KOPT-K1 (cell line): ENCODE results near the gene SGSH.

ENCODE experiments used
- H3K27ac ChIP-seq: fragments of 200-600 bp; sonication (generic); 2 replicates; pipeline ENCODE4 v1.5.1; 2016; ENCODE audit warnings: antibody characterized with exemption, mild to moderate bottlenecking, low read depth, low read length; ENCODE audit not compliant: poor library complexity, severe bottlenecking
- H3K36me3 ChIP-seq: fragments of 200-600 bp; sonication (generic); 2 replicates; pipeline ENCODE4 v1.5.1; 2017; ENCODE audit warnings: antibody characterized with exemption, mild to moderate bottlenecking, low read length, moderate library complexity; ENCODE audit not compliant: insufficient read depth
- H3K9me3 ChIP-seq: fragments of 200-600 bp; sonication (generic); 2 replicates; pipeline ENCODE4 v1.5.1; 2017; ENCODE audit warnings: antibody characterized with exemption, low read length, mild to moderate bottlenecking; ENCODE audit not compliant: insufficient read depth, poor library complexity, severe bottlenecking

The SGSH gene

GRCh38 chr17:80177986-80178595, 42.0 kb downstream of the SGSH start:
- Histone ChIP-seq H3K36me3 (no peaks in the 10 kb centered on the region), H3K9me3 (no peaks in the 10 kb centered on the region), H3K27ac (no peak overlapping the region)

DNA sequence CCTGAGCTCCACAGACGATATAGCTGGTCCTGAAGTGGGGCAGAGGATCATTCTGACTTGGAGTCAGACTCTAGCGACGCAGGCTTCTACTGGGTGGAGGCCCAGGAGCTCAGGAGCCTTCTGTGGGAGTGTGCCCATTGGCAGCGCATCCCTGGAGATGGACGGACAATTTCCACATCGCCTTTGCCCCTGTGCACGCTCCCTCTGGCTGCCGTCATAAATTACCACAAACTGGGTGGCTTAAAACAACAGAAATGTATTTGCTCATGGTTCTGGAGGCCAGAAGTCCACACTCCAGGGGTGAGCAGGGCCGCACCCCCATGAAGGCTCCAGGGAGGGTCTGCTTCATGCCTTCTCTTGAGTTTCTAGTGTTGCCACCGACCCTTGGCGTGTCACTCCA, 43.4 kb downstream of the SGSH start:
- H3K36me3 ChIP-seq = no peaks in the 10 kb centered on the region
- no peak overlapping the region for H3K27ac ChIP-seq
- no peaks in the 10 kb centered on the region for H3K9me3 ChIP-seq

DNA sequence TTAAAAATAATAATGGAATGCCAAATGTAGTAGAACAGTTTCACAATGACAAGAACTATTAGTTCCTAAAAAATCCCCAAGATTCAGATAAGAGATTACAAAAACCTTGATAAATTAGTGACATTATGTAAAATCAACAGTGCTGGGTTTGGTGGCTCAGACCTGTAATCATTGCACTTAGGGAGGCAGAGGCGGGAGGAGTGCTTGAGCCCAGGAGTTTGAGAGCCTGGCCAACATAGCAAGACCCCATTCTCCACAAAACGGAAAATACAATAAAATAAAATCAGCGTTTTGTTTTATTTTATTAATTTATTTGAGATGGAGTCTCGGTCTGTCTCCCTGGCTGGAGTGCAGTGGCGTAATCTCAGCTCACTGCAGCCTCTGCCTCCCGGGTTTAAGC, 46.2 kb downstream of the SGSH start:
- Histone ChIP-seq H3K36me3 (no peaks in the 10 kb centered on the region), H3K9me3 (no peaks in the 10 kb centered on the region), H3K27ac (no peak overlapping the region)

- Histone ChIP-seq H3K9me3 (no peaks in the 10 kb centered on the region), H3K27ac (no peak overlapping the region), H3K36me3 (no peaks in the 10 kb centered on the region)
These were observed 47.0 kb downstream of the SGSH start for GRCh38 chr17:80173126-80173525.

DNA sequence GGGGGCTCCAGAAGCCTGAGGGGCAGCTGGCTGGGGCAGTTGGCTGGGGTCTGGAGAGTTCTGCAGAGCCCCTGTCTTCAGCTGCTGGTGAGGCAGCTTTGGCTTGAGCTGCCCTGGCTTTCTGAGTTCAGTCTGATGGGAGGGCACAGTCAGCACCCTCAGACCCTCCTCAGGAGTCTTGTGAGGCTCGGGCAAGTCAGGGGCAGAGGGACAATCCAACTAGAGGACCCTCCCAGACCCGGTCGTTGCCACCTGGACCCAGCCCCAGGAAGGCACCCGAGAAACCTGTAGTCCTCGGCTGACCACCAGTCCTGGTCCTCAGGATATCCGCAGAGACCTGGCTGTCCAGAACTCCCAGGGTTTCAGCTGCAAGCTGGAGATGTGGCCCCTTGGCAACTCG, 48.5 kb downstream of the SGSH start:
- Histone ChIP-seq H3K27ac (no peak overlapping the region), H3K36me3 (no peaks in the 10 kb centered on the region), H3K9me3 (no peaks in the 10 kb centered on the region)

DNA sequence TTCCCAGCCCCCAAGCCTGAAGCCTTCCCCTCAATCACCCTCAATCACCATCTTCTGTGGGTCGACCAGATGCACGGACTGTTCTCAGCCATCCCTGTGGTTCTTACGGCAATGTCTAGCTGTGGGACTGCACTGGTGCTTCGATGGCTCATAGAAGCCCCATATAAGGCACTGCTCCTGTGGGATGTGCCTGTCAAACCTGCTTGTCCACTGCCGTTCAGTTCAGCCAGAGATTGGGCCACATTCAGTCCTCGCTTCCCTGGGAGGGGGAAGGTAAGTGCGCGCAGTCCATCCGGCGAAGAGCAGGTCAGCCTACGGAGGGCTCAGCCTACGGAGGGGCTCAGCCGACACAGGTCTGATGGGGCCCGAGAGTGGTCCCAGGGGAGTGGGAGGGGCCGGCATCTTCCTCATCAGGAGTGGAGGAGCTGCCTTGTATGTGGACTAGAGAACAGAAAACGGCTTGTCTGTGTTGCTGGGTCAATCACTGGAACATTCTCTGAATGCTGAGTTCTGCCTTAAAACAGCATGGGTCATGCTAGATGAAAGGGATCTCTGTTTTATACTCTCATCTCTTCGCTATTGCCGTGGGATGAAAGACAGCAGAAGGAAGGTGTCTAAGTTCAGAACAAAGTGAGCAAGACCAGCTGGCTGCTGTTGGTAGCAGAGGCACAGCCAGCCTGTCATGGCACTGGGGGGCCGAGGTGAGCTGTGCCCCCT, 50.2 kb downstream of the SGSH start, which contains the start of gene CARD14:
TSS of gene CARD14 (plus strand) at position 247 of the 717 bp plus-strand sequence. CDS start 11,409 bp downstream, outside the sequence.
- H3K27ac ChIP-seq = no peak within 1 kb of the TSS
- H3K9me3 ChIP-seq = no peaks in the 10 kb centered on the region
- no peaks in the 10 kb centered on the region for H3K36me3 ChIP-seq

DNA sequence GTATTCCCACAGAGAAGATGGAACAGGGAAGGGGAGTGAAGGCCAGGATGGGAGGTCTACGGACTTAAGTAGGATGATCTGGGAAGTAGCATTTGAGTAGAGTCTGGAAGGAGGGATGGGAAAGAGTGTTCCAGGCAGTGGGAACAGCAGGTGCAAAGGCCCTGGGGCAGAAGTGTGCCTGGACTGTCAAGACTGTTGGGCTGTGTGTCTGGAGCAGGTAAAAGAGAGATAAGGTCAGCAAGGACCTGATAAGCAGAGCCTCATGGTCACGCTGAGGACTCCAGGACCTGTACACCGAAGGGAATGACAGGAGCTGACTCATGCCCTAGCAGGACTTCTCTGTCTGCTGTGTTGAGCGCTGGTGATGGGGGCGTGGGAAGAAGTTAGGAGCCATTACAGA, 51.0 kb downstream of the SGSH start:
- Histone ChIP-seq H3K27ac (no peak overlapping the region), H3K9me3 (no peaks in the 10 kb centered on the region), H3K36me3 (no peaks in the 10 kb centered on the region)

DNA sequence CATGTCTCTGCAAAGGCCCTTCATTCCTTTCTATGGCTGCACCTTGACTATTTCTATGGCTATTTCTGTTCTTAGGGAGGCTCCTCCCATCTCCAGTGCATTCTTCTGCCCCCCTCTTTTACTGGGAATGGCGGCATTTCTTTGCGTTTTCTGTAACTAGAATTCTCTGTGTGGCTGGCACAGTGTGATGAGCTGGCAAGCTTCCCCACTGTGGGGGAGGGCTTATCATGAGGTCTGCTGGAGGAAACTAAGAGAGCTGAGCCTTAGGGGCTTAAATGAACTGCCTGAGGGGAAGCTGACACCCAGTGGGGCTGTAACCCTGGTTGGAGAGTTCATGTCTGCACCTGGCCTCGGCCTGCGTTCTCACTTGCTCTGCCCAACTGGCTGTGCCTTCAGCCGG, 51.8 kb downstream of the SGSH start:
- Histone ChIP-seq H3K36me3 (no peaks in the 10 kb centered on the region), H3K9me3 (no peaks in the 10 kb centered on the region), H3K27ac (no peak overlapping the region)

DNA sequence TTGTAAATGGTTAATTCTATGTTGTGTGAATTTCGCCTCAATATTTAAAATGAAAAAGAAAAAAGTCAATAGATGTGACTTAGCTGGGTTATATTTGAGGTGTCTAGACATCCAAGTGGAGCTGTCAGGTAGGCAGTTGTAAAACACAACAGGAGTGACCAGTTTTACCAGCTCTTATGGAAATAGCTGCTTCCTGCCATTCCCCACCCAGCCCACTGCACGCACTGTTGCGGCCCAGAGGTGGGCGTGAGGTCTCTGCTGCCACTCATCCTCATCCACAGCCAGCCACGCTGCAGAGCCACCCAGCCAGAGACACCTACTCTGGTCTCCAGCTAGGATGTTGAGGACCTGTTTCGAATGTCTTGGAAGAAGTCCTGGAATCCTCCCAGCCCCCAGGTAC, 53.7 kb downstream of the SGSH start:
- no peaks in the 10 kb centered on the region for H3K36me3 ChIP-seq
- H3K27ac ChIP-seq = no peak overlapping the region
- H3K9me3 ChIP-seq = no peaks in the 10 kb centered on the region

DNA sequence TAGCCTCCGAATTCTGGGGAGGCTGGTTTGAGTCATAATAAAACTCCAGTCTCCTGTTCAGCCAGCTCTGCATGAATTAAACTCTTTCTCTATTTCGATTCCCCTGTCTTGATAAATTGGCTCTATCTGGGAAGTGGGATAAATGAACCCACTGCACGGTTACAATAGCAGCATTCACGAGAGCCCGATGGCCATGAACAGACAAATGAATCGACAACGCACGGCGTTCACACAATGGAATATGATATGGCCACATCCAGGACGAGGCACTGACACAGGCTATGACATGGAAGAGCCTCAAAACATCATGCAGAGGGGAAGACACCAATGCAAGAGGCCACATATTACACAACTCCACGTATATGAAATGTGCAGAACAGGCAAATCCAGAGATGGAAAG, 55.9 kb downstream of the SGSH start:
- H3K36me3 ChIP-seq = no peaks in the 10 kb centered on the region
- H3K27ac ChIP-seq = no peak overlapping the region
- no peaks in the 10 kb centered on the region for H3K9me3 ChIP-seq

DNA sequence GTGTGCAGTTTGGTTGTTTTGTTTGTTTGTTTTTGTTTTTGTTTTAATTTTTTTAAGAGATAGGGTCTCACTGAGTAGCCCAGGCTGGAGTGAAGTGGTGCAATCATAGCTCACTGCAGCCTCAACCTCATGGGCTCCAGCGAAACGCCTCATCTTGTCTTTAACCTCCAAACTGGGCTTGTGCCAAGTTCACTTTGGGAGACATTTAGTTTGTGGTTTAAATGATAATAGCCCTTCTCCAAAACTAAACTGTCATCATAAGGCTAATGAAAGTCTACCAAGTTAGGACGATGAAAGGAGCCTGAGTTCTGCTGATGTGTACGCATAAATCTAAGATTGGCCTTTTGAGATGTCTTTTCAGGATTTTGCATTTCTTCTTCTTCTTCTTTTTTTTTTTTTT, 56.8 kb downstream of the SGSH start:
- Histone ChIP-seq H3K36me3 (no peaks in the 10 kb centered on the region), H3K27ac (no peak overlapping the region), H3K9me3 (no peaks in the 10 kb centered on the region)

- Histone ChIP-seq H3K27ac (no peak overlapping the region), H3K36me3 (no peaks in the 10 kb centered on the region), H3K9me3 (peaks cover 21% of the 10 kb centered on the region)
These were observed 59.6 kb downstream of the SGSH start for GRCh38 chr17:80160536-80160935.
